Peyer's patch (tissue), 4 donors: ENCODE measurements around the gene AHRR.

Experiments
- POLR2A ChIP-seq, 2 donors: fragments of 450-650 bp; IDR thresholded peaks; one replicate each; pipeline ENCODE4 v1.5.1; 2017; ENCODE audit warnings: antibody characterized with exemption in 2 of 2, mild to moderate bottlenecking in 2 of 2, moderate library complexity in 2 of 2
- TF ChIP-seq, protein P1 (sequence below), 6 experiments: fragments of 450-650 bp in 4 of 6; fragments of 200-600 bp in 2 of 6; sonication (generic) in 1 of 6; IDR thresholded peaks; one replicate each; pipeline ENCODE4 v1.5.1; 2017 to 2019; ENCODE audit warnings: antibody characterized with exemption in 6 of 6, mild to moderate bottlenecking in 3 of 6, moderate library complexity in 1 of 6

DNA sequence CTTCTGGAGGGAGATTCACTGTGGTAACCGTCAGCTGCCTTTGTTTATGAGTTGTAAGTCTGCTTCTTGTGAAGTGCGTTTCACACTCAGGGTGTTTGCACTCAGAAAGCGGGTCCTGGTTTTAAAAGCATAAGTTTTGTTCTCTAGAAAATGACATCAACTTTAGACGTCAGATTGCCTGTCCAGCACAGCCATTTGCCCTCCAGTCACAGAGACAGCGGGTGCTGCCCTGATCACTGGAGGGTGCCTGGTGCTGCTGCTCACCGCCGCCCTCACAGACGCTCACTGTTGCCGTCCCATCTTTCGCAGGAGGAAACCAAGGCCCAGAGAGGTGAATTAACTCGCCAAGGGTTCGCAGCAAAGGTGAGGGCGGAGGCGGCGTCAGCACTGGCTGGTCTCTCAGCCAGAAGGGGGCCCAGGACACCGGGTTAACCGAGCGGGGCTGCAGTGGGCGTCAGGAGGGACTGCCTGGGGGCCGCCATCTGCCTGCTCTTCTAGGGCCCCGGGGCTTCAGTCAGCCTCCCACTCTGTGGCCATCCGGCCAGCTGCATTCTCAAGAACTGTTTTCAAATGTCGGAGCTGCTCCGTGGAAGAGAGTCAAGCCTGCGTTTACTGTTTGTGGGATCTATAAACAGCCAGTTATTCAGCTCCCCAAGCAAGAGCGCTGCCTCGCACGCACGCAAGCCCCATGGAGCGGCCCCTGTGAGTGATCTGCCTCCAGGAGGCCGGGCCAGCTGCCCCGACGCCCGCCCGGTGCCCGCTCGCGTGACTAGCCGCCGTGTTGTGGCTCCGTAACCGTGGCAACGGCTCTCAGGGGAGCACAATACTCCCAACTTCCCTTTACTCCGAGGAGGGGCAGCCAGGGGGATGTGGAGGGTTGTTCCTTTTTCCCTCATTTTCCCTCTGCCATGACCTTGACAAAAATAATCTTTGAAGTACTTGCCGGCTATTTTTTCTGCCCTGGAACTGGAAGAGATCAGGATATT, 78.1 kb downstream of the AHRR start:
- TF ChIP-seq, protein P1, sequence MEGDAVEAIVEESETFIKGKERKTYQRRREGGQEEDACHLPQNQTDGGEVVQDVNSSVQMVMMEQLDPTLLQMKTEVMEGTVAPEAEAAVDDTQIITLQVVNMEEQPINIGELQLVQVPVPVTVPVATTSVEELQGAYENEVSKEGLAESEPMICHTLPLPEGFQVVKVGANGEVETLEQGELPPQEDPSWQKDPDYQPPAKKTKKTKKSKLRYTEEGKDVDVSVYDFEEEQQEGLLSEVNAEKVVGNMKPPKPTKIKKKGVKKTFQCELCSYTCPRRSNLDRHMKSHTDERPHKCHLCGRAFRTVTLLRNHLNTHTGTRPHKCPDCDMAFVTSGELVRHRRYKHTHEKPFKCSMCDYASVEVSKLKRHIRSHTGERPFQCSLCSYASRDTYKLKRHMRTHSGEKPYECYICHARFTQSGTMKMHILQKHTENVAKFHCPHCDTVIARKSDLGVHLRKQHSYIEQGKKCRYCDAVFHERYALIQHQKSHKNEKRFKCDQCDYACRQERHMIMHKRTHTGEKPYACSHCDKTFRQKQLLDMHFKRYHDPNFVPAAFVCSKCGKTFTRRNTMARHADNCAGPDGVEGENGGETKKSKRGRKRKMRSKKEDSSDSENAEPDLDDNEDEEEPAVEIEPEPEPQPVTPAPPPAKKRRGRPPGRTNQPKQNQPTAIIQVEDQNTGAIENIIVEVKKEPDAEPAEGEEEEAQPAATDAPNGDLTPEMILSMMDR (IDR thresholded peaks at IDR 0.05), result no peak
- TF ChIP-seq POLR2A (IDR thresholded peaks at IDR 0.05), result peak in 1 of 2 donors; percentile 5
